Heart left ventricle (tissue), 16 donors: ENCODE data around the gene TJP2. TPM values are rescaled to one million over a fixed set of nuclear protein-coding genes. Genes with fewer than 3 reads are reported as not detected.
"Not testable (repeated sequence)": the region's sequence is repeated elsewhere in the genome, so short reads cannot be mapped to it uniquely, and the experiment has no call there.

Experiments
- ATAC-seq, 4 donors: fragments of 200-7000 bp; cut with Tn5 transposase; one replicate each; pipeline ENCODE4 v1.9.1; 2020 to 2022; ENCODE audit warnings: moderate library complexity in 4 of 4, mild to moderate bottlenecking in 3 of 4, moderate number of reproducible peaks in 1 of 4
- DNase-seq, 5 donors: peaks; one replicate each; pipeline ENCODE4 v3.0.0-alpha.2; 2020
- H3K27ac ChIP-seq, 12 donors: fragments of 200-600 bp; sonication (generic) in 4 of 12; one replicate each; pipeline versions ENCODE4 v1.5.0 to v1.8.0; 2016 to 2022; ENCODE audit warnings: mild to moderate bottlenecking in 2 of 12
- H3K27me3 ChIP-seq, 9 donors: fragments of 200-600 bp; sonication (generic) in 2 of 9; one replicate each; pipeline versions ENCODE4 v1.5.1 to v1.8.0; 2016 to 2022; ENCODE audit warnings: mild to moderate bottlenecking in 3 of 9
- H3K36me3 ChIP-seq, 9 donors: fragments of 200-600 bp; sonication (generic) in 2 of 9; one replicate each; pipeline versions ENCODE4 v1.5.0 to v1.8.0; 2018 to 2022; ENCODE audit warnings: mild to moderate bottlenecking in 2 of 9
- H3K4me1 ChIP-seq, 12 donors: fragments of 200-600 bp; sonication (generic) in 4 of 12; one replicate each; pipeline versions ENCODE4 v1.5.0 to v1.8.0; 2016 to 2022; ENCODE audit warnings: mild to moderate bottlenecking in 3 of 12
- H3K4me3 ChIP-seq, 12 donors: fragments of 200-600 bp; sonication (generic) in 4 of 12; one replicate each; pipeline versions ENCODE4 v1.5.0 to v1.8.0; 2017 to 2022; ENCODE audit warnings: mild to moderate bottlenecking in 9 of 12, moderate library complexity in 4 of 12
- H3K9me3 ChIP-seq, 12 donors: fragments of 200-600 bp; sonication (generic) in 4 of 12; one replicate each; pipeline versions ENCODE4 v1.5.0 to v1.8.0; 2016 to 2022; ENCODE audit warnings: mild to moderate bottlenecking in 1 of 12
- POLR2A ChIP-seq, 2 donors: fragments of 450-650 bp; IDR thresholded peaks; one replicate each; pipeline ENCODE4 v1.6.1; 2017; ENCODE audit warnings: antibody characterized with exemption in 2 of 2, mild to moderate bottlenecking in 2 of 2, moderate library complexity in 2 of 2
- WGBS, 4 donors: extraction: QIAGEN DNeasy Blood & Tissue Kit in 2 of 4; methylation state at CpG; one replicate each; pipeline versions ENCODE4 v1.1.5 to v1.1.7; 2013 to 2018; 5-methylcytosine and 5-hydroxymethylcytosine counted together
- intact Hi-C, 10 donors: fragments of 100-400 bp; cut with DNase I; formaldehyde crosslinking; loops; one replicate each; pipeline versions ENCODE4 v1.11.1 to v1.14.2; 2022
- polyA plus RNA-seq, 2 donors: library from polyadenylated mRNA; stranded (reverse); fragments of 200-250 nt; gene quantifications; one replicate each; pipeline ENCODE4 v1.2.3, GENCODE V29; 2013
- total RNA-seq, 9 donors: library from RNA; depleted of rRNA in 2 of 9; stranded (reverse); fragments of >200 nt in 2 of 9; fragmentation: NEBNext Ultra II Directional in 3 of 9; extraction: Animal tissue kit (Norgen Biotek cat#: 25700) in 3 of 9; gene quantifications; one replicate each; pipeline versions ENCODE4 v1.1.0 to v1.2.4, GENCODE V29; 2016 to 2023
- TF ChIP-seq, protein P1 (sequence below), 12 donors: fragments of 200-600 bp; sonication (generic) in 4 of 12; IDR thresholded peaks; one replicate each; pipeline versions ENCODE4 v1.5.0 to v1.8.0; 2018 to 2022; ENCODE audit warnings: antibody characterized with exemption in 12 of 12, mild to moderate bottlenecking in 5 of 12
- donor health status: ischemic (EF 13 %, LVEDD 7.1; RV severe dilation, severe dysfunction).
- donor health status: healthy with polysubstance abuse.
- donor health status: DM: no; HTN: yes; CAD: no.
- donor health status: DM: no; HTN: no; CAD: no.
- donor health status: ischemic (EF 25% LVEDD 6.9; RV normal size, moderate dysfunction).
- donor health status: ischemic (EF 25% LVEDD 5.7; RV mildly dilated, moderate dysfunction).
- donor health status: healthy.
- donor health status: DM: yes; HTN: yes; CAD: no.
- donor health status: ischemic (EF 35%, LVEDD 5.7; RV mildly dilated, moderate dysfunction).
- donor health status: nonischemic (EF 11% LVEDD 7.7; RV severe dilation, severe dysfunction).
- donor health status: DM: yes; HTN: yes; CAD: no.
- donor health status: PGD.
- donor health status: ischemic (EF 29% LVEDD 5.4; RV normal size, mild dysfunction).
- donor health status: nonischemic (EF 23%, LVEDD 6.1; RV moderate dilation, normal function).

TJP2 gene
- total and polyA plus RNA-seq, 11 donors: 29.1 to 139 (median 87.5) TPM

DNA sequence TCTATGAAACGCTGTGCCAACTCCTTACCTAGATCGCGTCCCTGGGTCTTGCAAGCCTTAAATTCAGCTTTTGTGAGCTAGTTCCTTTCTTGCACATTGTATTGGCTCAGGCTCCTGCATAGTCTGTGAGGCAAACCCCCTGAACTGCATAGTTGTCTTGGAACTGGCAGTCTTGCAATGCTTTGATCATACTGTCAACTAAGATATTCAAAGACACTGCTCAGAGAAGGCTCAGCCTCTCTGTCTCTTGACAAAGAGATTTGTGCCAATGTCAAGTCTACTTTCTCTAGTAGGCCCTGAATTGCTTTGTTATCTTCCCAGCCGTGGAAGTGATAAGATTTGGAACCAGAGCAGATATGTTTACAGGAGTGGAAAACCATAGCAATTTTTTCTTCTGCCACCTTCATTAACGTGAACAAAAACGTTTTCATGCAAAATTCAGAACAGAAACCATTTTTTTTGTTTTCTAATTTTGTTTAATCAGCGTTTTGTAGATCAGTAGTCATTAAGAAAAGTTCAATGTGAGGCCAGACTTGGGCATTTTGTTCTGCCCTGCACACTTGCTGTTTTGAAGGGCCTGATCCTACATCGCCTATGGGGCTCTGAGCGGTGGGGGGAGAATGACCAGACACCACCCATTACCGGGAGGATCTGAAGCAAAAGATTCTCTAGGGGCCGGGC lies 123.4 kb downstream of the TJP2 start:
- no peak for TF ChIP-seq POLR2A (IDR thresholded peaks at IDR 0.05)
- TF ChIP-seq, protein P1, sequence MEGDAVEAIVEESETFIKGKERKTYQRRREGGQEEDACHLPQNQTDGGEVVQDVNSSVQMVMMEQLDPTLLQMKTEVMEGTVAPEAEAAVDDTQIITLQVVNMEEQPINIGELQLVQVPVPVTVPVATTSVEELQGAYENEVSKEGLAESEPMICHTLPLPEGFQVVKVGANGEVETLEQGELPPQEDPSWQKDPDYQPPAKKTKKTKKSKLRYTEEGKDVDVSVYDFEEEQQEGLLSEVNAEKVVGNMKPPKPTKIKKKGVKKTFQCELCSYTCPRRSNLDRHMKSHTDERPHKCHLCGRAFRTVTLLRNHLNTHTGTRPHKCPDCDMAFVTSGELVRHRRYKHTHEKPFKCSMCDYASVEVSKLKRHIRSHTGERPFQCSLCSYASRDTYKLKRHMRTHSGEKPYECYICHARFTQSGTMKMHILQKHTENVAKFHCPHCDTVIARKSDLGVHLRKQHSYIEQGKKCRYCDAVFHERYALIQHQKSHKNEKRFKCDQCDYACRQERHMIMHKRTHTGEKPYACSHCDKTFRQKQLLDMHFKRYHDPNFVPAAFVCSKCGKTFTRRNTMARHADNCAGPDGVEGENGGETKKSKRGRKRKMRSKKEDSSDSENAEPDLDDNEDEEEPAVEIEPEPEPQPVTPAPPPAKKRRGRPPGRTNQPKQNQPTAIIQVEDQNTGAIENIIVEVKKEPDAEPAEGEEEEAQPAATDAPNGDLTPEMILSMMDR (IDR thresholded peaks at IDR 0.05): no peak
- peak in 1 of 4 donors; percentile 44 for ATAC-seq
- DNase-seq: no peak
- no peaks in the 10 kb centered on the region for H3K27me3 ChIP-seq
- no peak overlapping the region for H3K4me3 ChIP-seq
- peak overlapping the region in 4 of 12 donors; percentile 2 to 77 (median 64) for H3K27ac ChIP-seq
- peaks cover 0 to 25% (median 8%) of the 10 kb centered on the region in 12 donors for H3K4me1 ChIP-seq
- 51 to 62% (median 60%) methylated on average over 11 of the region's 11 CpGs for WGBS, 4 donors
- no peaks in the 10 kb centered on the region for H3K36me3 ChIP-seq
- intact Hi-C loops: no loop called here
- H3K9me3 ChIP-seq: no peaks in the 10 kb centered on the region

DNA sequence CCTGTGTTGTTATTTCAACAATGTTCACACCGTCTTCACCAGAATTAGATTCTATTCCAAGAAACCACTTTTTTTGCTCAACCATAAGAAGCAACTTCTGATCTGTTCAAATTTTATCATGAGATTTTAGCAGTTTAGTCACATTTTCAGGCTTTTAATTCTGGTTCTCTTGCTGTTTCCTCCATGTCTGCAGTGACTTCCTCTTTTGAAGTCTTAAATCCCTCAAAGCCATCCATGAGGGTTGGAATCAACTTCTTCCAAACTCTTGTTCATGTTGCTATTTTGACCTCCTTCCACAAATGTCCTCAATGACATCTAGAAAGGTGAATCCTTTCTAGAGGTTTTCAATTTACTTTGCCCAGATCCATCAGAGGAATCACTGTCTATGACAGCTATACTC lies 125.2 kb downstream of the TJP2 start:
- Histone ChIP-seq H3K4me3 (no peak overlapping the region), H3K4me1 (peaks cover 0 to 25% (median 8%) of the 10 kb centered on the region in 12 donors), H3K27ac (no peak overlapping the region), H3K36me3 (no peaks in the 10 kb centered on the region), H3K27me3 (no peaks in the 10 kb centered on the region), H3K9me3 (no peaks in the 10 kb centered on the region)
- ATAC-seq: no peak
- intact Hi-C loops: no loop called here
- TF ChIP-seq POLR2A (IDR thresholded peaks at IDR 0.05): no peak
- TF ChIP-seq, protein P1 (IDR thresholded peaks at IDR 0.05): no peak
- WGBS, 4 donors: 53 to 75% (median 64%) methylated on average over 1 of the region's 1 CpG
- DNase-seq: no peak

DNA sequence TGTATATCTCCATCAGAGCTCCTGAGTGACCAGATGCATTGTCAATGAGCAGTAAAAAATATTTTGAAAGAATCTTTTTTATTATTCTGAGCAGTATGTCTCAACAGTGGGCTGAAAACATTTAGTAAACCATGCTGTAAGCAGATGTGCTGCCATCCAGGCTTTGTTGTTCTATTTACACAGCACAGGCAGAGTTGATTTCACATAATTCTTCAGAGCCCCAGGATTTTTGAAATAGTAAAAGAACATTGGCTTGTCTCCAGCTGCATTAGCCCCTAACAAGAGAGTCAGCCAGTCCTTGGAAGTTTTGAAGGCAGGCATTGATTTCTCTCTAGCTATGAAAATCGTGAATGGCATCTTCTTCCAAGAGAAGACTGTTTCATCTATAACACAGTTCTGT lies 125.7 kb downstream of the TJP2 start:
- 25 to 59% (median 45%) methylated on average over 1 of the region's 1 CpG for WGBS, 4 donors
- Histone ChIP-seq H3K9me3 (no peaks in the 10 kb centered on the region), H3K4me3 (no peak overlapping the region), H3K27ac (no peak overlapping the region), H3K36me3 (no peaks in the 10 kb centered on the region), H3K4me1 (peaks cover 0 to 25% (median 8%) of the 10 kb centered on the region in 12 donors), H3K27me3 (no peaks in the 10 kb centered on the region)
- TF ChIP-seq POLR2A (IDR thresholded peaks at IDR 0.05): no peak
- TF ChIP-seq, protein P1 (IDR thresholded peaks at IDR 0.05): no peak
- intact Hi-C loops: loop anchor here in 1 of 10 donors (10.0 kb wide), 1 partner anchor 75 kb away; no protein-coding TSS in a partner anchor
- ATAC-seq: no peak
- no peak for DNase-seq

DNA sequence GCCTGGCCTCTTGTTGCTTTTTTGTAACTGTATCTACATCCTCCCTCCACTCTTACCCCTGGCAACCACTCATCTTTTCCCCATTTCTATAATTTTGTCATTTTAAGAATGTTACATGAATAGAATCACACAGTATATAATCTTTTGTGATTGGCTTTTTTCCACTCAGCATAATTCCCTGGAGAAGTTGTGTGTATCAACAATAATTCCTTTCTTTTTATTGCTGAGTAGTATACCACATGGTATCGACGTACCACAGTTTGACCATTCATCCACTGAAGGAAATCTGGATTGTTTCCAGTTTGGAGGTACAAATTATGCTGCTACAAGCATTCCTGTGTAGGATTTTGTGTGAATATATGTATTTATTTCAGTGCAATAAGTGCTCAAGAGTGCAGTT lies 129.3 kb downstream of the TJP2 start:
- H3K4me1 ChIP-seq: peaks cover 0 to 14% (median 4%) of the 10 kb centered on the region in 12 donors
- H3K4me3 ChIP-seq: no peak overlapping the region
- H3K9me3 ChIP-seq: no peaks in the 10 kb centered on the region
- no peak overlapping the region for H3K27ac ChIP-seq
- DNase-seq (no peak), ATAC-seq (no peak)
- intact Hi-C loops: loop anchor here in 1 of 10 donors (10.0 kb wide), 1 partner anchor 79 kb away; no protein-coding TSS in a partner anchor
- H3K27me3 ChIP-seq: no peaks in the 10 kb centered on the region
- TF ChIP-seq POLR2A (IDR thresholded peaks at IDR 0.05): no peak
- TF ChIP-seq, protein P1 (IDR thresholded peaks at IDR 0.05): no peak
- 50 to 71% (median 68%) methylated on average over 2 of the region's 2 CpGs for WGBS, 4 donors
- H3K36me3 ChIP-seq: no peaks in the 10 kb centered on the region

DNA sequence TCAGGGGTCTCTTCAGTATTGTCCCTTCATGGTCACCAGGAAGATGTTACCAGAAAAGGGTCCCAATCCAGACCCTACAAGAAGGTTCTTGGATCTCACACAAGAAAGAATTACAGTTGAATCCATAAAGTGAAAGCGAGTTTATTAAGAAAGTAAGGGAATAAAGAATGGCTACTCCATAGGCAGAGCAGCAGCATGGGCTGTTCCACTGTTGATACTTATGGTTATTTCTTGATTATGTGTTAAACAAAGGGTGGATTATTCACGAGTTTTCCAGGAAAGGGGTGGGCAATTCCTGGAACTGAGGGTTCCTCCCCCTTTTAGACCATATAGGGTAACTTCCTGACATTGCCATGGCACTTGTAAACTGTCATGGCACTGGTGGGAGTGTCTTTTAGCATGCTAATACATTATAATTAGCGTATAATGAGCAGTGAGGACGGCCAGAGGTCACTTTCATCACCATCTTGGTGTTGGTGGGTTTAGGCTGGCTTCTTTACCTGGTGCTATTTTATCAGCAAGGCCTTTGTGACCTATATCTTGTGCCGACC lies 132.9 kb downstream of the TJP2 start:
- peak overlapping the region in 7 of 12 donors; percentile 5 to 86 (median 73) for H3K27ac ChIP-seq
- intact Hi-C loops: loop anchor here in 1 of 10 donors (10.0 kb wide), 1 partner anchor 82 kb away; no protein-coding TSS in a partner anchor
- WGBS, 4 donors: 51 to 62% (median 52%) methylated on average over 5 of the region's 5 CpGs
- H3K4me3 ChIP-seq: peak overlapping the region in 6 of 12 donors; percentile 19 to 57 (median 28)
- peaks cover 0 to 15% (median 4%) of the 10 kb centered on the region in 12 donors for H3K4me1 ChIP-seq
- not testable (repeated sequence) for H3K36me3 ChIP-seq, H3K9me3 ChIP-seq, H3K27me3 ChIP-seq
- ATAC-seq: peak in 2 of 4 donors; percentile 35 to 49
- DNase-seq: peak in 1 of 5 donors; percentile 44
